ENCODE results near the gene IRF2BP2. TPM values are rescaled to one million over a fixed set of nuclear protein-coding genes. Genes with fewer than 3 reads are reported as not detected.

The IRF2BP2 gene
- total and polyA plus RNA-seq, 10 of the 15 experiments (the other 5 are each of a cell fraction or from before 2014, with no cell fraction given), result 7.5 to 114 (median 52.3) TPM

GRCh38 chr1:234601301-234602017 is 8.5 kb downstream of the IRF2BP2 start (continued):
- TF ChIP-seq RUNX3 (IDR thresholded peaks at IDR 0.05; ENCODE audit: low read length), result no peak; the same call in 1 of the 2 replicates
- TF ChIP-seq RCOR1 (conservative IDR thresholded peaks at IDR 0.05; ENCODE audit: low read depth, low read length), result no peak
- peak; percentile 31 to 96; a peak in 2 of 4 replicates for TF ChIP-seq CEBPB (IDR thresholded peaks at IDR 0.05; ENCODE audit: borderline replicate concordance in 1 of 2, low read depth in 2 of 2, low read length in 2 of 2)
- no peak for TF ChIP-seq PBX3 (IDR thresholded peaks at IDR 0.05; ENCODE audit: insufficient replicate concordance, low read depth, low read length)
- 0 out of 2 replicates have a peak, but pooled peaks have one; percentile 14 for TF ChIP-seq ZNF24 (IDR thresholded peaks at IDR 0.05)
- no peak for TF ChIP-seq ZBTB33 (IDR thresholded peaks at IDR 0.05)
- TF ChIP-seq MEF2A (IDR thresholded peaks at IDR 0.05; ENCODE audit: insufficient read depth, low read depth, low read length), result 0 out of 2 replicates have a peak, but pooled peaks have one; percentile 41
